ENCODE measurements around the gene B3GALT5.

Gene B3GALT5

DNA sequence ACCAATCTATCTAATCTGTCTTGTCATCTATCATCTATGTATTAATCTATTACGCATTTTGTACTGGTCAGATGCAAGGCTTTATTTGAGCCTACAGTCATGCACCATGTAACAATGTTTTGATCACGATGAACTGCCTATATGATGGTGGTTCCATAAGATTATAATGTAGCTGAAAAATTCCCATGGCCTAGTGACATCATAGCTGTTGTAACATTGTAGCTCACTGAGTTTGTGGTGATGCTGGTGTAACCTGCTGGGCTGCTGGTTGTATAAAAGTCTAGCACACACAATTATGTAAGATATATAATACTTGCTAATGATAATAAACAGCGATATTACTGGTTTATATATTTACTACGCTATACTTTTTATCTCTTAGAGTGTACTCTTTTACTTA, 67.5 kb downstream of the B3GALT5 start:
- no peak for DNase-seq (ENCODE audit: low read depth)
- no peak overlapping the region for H3K4me3 ChIP-seq (ENCODE audit: low read depth, low read length)
- TF ChIP-seq CTCF (IDR thresholded peaks at IDR 0.05; ENCODE audit: low read depth, low read length, missing control alignments), result no peak
- in situ Hi-C loops (cut with HindIII; ENCODE audit: low sequenced_read_pairs), result no loop called here

- TF ChIP-seq CTCF (IDR thresholded peaks at IDR 0.05; ENCODE audit: low read depth, low read length, missing control alignments), result no peak
- DNase-seq (ENCODE audit: low read depth), result no peak
- in situ Hi-C loops (cut with HindIII; ENCODE audit: low sequenced_read_pairs), result no loop called here
- no peak overlapping the region for H3K4me3 ChIP-seq (ENCODE audit: low read depth, low read length)
These were observed 68.5 kb downstream of the B3GALT5 start for GRCh38 chr21:39681257-39681656.

DNA sequence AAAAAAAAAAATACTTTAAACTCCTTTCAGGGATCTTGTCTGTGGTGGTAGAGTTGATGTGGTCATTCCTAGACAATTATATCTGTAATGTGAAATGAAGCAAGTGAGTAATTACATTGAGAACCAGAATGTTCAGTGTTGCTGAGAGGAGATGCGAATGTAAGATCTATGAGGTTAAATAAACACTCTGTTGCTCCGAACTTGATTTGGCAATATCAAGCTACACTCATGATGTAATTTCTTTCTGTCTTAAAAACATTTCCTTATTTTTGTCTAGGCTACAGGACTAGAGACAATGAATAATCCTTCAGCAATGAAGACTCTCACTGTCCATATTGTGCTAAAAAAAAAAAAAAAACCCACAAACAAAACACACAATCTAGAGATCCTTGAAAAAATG, 69.1 kb downstream of the B3GALT5 start:
- in situ Hi-C loops (cut with HindIII; ENCODE audit: low sequenced_read_pairs), result no loop called here
- TF ChIP-seq CTCF (IDR thresholded peaks at IDR 0.05; ENCODE audit: low read depth, low read length, missing control alignments), result no peak
- no peak overlapping the region for H3K4me3 ChIP-seq (ENCODE audit: low read depth, low read length)
- DNase-seq (ENCODE audit: low read depth), result no peak

DNA sequence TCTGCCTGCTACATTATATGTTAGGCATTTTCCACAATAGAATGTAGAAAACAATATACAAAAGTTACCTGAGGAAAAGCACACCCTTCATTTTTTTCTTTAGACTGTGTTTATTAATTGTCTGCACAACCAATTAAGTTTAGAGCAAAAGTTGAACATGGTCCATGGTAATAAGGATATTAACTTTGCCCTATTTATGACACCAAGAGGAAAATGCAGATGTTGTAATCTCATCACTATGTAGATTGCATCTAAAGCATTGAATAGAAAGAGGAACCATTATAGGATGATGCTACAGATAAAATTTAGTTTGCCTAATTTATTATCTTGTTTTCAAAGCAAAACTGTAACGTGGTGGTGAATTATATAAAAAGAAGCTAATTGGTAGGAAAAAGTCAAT, 72.5 kb downstream of the B3GALT5 start:
- no peak for TF ChIP-seq CTCF (IDR thresholded peaks at IDR 0.05; ENCODE audit: low read depth, low read length, missing control alignments)
- H3K4me3 ChIP-seq (ENCODE audit: low read depth, low read length), result no peak overlapping the region
- in situ Hi-C loops (cut with HindIII; ENCODE audit: low sequenced_read_pairs), result no loop called here
- DNase-seq (ENCODE audit: low read depth), result no peak

- in situ Hi-C loops (cut with HindIII; ENCODE audit: low sequenced_read_pairs), result no loop called here
- TF ChIP-seq CTCF (IDR thresholded peaks at IDR 0.05; ENCODE audit: low read depth, low read length, missing control alignments), result no peak
- H3K4me3 ChIP-seq (ENCODE audit: low read depth, low read length), result no peak overlapping the region
- no peak for DNase-seq (ENCODE audit: low read depth)
These were observed 73.3 kb downstream of the B3GALT5 start for GRCh38 chr21:39685991-39686390.

GRCh38 chr21:39686646-39687468, 74.1 kb downstream of the B3GALT5 start:
- no peak overlapping the region for H3K4me3 ChIP-seq (ENCODE audit: low read depth, low read length)
- in situ Hi-C loops (cut with HindIII; ENCODE audit: low sequenced_read_pairs), result no loop called here
- no peak for DNase-seq (ENCODE audit: low read depth)
- no peak for TF ChIP-seq CTCF (IDR thresholded peaks at IDR 0.05; ENCODE audit: low read depth, low read length, missing control alignments)
